ENCODE data around the gene VRK3.

The VRK3 gene

GRCh38 chr19:50026550-50026906 is 1.4 kb upstream of the VRK3 start:
- no peak for DNase-seq

DNA sequence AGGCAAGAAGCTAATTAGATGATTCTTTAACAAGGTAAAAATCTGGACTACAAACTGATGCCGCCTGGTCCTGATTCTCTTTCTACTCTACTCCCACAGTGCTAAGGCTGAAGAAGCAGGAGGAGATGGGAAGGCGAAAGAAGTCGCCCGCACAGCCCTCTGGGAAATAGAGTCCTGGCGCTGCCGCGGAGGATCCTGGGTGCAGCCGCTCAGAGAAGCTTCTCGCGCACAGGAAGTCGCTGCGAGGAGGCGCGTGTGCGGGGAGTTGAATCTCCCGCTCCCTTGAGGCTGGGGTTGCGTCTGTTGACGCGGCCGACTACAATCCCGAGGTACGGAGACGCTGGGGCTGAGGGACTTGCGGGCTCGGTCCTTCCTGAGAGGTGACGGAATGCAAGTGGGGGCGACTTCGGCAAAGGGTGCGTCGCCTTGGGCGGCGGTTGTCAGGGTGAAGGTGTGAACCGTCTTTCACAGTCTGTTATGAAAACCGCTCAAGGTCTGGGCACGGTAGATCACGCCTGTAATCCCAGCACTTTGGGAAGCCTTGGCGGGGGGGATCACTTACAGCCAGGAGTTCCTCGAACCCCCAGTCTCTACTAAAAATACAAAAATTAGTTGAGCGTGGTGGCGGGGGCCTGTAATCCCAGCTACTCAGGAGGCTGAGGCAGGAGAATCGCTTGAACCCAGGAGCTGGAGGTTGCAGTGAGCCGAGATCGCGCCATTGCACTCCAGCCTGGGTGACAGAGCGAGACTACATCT is 800 bp upstream of the VRK3 start, which contains the start of gene ZNF473:
TSS of gene ZNF473 (plus strand) at position 212 of the 756 bp plus-strand sequence. CDS start 5,078 bp downstream, outside the sequence.
- peak; percentile 99 for DNase-seq

DNA sequence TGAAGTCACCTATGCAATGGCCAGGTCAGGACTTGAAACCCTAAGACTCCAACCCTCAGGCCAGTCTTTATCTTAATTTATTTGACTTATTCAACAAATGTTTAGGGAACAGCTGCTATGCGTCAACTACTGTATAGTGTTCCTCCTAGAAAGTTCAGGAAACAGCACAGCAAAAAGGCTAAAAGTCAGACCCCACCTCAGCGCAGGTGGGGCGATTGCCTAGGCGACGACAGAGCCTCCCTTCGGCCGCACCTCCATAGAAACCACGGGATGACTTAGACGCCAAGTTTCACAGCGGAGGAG is 502 bp downstream of the VRK3 start:
- peak; percentile 19 for DNase-seq

- DNase-seq = no peak
Measured at GRCh38 chr19:50022823-50023222, 2.3 kb downstream of the VRK3 start.

GRCh38 chr19:50020481-50020880 is 4.7 kb downstream of the VRK3 start:
- DNase-seq = no peak

DNA sequence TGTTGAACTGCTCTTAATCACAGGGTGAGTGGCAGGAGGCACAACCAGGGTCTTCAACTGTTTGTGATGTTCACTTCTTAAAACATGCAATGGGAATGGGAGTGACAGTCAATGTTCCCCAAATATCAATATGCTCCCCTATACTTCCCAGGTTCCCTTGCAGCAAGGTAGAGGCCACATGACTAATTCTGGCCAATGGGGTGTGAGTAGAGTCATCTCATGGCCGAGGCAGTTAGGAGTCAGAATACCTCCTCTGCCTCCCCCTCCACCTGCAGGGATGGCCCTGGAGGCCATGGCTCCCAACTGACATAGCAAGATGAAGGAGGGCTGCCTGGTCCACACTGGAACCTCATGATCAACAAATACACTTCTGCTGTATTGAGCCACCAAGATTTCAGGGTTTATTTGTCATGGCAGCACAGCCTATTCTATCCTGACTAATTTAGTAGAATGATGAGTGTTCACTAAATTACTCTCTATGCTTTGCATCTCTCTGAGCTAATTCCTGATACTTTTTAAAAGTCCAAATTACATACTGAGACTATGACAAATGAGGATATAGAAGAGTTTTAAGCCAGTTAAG is 8.9 kb downstream of the VRK3 start:
- no peak for DNase-seq

- no peak for DNase-seq
Measured at GRCh38 chr19:50008532-50008931, 16.6 kb downstream of the VRK3 start.

GRCh38 chr19:50007947-50008346 is 17.2 kb downstream of the VRK3 start:
- DNase-seq = no peak

DNA sequence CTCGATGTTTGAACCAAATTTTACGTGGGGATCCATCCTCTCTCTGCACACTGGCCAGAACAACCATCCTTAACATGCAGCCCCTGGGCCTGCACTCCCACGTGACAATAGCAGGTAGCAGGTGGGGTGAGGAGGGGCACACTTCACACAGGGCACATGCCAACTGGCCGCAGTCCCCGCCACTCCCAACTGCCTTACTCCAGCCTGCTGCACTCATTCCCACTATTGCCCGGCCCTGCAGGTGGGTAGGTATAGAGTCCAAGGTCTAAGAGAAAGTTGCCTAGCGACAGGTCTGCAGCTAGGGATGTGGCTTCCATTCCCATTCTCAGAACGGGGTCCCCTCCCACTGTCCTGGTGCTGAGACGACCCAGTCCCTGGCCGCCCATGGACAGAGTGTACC is 18.0 kb downstream of the VRK3 start:
- no peak for DNase-seq

DNA sequence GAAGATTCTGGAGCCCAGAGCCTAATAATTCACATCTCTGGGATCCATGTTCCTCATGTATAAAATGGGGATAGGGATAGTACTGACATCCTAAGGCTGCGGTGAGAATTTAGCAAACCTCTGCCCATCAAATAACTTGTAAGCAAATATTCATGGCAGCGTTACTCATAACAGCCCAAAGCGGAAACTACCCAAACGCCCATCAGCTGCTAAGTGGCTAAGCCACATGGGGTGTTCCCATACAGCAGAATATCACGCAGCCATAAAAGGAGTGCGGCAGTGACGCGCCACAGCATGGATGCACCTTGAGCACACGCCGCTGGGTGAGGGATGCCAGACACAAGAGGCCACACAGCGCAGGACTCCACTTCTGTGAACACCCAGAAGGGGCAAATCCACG is 19.7 kb downstream of the VRK3 start:
- DNase-seq = no peak

- DNase-seq = no peak
Measured at GRCh38 chr19:50003810-50004419, 21.3 kb downstream of the VRK3 start.

- DNase-seq = no peak
Measured at GRCh38 chr19:50003254-50003788, 21.9 kb downstream of the VRK3 start.

- DNase-seq = no peak
Measured at GRCh38 chr19:50002386-50002960, 22.7 kb downstream of the VRK3 start.

GRCh38 chr19:50001775-50002174 is 23.4 kb downstream of the VRK3 start:
- DNase-seq = no peak

DNA sequence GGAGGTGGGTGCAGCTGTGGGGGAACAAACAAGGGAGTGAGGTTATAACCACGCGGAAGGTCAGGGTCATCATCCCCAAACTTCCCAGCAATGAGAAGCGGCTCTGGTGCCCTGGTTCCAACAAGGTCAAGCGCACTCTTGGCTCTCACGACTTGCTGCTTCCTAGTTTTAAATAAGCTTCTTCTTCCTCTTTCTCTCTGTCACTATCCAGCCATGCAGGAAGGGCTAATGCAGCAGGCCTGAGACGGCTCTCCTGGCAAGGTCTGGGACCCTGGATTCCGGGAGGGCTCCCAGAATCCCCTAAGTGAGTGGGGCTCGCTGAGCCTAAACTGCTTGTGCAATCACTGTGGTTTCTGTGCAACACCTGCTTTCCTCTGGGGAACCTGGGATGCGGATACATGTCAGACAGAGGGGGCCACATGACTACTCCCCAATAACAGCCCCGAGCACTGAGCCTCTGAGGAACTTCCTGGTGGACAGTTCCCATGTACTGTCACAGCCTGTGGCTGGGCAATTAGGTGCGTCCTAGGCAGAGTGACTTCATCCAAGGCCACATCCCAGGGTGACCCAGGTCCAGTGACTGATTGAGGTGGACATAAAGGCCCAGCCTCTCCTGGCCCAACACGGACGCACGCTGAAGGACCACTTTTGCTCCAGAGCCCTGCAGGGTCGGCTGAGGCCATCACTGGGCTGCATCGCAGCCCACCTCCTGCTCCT is 24.2 kb downstream of the VRK3 start:
- DNase-seq = no peak

DNA sequence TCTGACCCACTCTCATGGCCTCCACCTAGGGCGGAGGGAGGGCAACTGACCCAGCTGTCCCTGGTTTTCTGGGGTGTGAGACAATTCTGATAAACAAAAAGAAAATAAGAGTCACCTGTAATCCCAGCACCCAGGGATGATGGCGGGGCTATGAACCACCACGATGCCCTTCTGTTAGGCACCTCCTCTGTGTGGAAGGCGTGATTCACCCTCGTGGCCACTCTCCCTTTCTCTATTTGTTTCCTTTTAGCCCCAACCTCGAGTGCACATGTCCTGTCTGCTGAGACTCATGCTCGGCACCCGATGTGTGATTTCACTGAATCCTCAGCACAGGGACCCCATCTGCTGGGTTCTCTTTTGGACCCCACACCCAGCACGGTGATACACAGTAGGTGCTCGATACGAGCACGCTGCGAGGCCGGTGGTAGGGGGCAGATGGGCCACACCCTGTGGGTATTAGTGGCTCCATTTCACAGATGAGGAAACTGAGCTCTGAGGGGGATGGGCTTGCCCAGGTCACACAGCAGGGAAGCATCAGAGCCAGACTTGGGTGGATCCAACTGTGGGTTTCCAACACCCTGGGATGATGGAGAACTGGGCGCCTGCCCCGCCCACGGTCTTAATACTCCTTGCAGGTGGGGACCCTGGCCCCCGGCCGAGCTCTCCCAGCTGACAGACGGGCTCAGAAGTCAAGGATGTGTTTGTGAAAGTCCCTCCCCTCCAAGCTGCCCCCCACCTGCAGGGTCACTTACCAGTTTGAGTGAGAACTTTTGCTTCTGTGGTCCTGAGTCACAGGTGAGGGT is 24.9 kb downstream of the VRK3 start:
- DNase-seq = no peak

DNA sequence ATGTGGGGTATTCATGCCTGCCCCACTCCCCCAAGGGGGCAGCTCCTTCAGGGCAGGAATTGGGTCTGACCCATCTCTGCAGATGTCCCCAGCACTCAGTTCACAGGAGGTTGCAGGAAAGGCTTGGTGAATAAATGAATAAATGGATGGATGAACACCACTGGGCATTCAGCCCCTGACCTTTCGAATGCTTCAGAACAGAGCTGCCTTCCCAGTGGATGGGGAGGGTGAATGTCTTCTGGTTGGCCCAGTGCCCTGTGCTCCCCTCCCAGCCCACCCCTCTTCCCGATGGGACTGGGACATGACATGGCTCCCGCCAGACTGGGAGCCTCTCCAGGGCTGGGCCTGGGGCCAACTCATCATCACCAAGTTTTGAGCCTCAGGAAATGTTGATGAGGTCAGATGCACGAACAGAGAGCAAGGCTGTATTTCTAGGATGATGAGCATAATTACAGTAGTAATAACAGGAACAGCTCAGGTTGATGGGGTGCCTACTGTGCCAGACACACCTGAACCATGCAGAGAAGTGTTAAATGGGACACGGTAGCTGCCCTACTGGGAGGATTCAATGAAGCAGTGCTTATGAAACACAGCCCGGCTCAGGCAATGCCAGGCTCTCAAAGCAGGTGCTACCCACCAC is 25.7 kb downstream of the VRK3 start:
- no peak for DNase-seq

- no peak for DNase-seq
Measured at GRCh38 chr19:49997709-49998108, 27.5 kb downstream of the VRK3 start.

- DNase-seq = no peak
Measured at GRCh38 chr19:49988433-49988832, 36.7 kb downstream of the VRK3 start.

DNA sequence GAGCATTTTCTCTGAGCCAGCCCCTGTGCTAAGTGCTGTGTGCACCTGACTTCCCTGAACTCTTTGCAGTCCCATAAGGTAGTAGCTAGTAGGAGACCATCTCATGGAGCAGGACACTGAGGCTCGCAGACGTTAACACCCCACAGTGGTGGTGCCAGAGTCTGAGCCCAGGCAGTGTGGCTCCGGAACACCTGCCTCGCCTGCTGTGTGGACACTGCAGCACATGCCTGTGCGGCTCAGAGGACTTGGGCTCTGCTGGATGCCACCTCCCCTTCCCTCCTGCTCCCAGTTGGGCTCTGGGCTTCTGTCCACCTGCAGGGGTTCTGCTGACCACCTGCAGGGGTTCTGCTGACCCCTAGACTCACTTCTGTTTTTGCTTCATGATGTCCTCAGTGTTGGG is 37.2 kb downstream of the VRK3 start:
- DNase-seq = no peak

DNA sequence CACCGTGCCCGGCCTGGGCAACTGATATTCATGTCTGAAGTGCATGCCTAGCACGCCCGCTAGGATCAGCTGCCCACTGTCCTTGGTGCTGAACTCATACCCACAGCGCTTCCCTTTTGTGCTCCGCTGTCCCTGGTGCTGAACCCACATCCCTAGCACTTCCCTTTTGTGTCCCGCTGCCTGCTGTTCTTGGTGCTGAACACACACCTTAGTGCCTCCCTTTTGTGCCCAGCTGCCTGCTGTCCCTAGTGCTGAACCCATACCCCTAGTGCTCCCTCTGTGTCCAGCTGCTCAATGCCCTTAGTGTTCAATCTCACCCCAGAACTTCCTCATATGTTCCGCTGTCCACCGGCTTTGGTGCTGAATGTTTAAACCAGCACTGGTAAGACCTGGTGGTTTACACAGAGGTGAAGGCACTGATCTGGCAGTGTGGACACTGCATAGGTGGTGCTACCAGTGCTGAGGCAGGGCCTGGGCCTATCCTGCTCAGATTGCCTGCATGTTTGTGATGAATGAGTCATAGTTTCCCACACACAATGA is 37.9 kb downstream of the VRK3 start:
- DNase-seq = no peak

- no peak for DNase-seq
Measured at GRCh38 chr19:49986354-49986753, 38.8 kb downstream of the VRK3 start.
